ENCODE data around the gene POLR1F. TPM values are rescaled to one million over a fixed set of nuclear protein-coding genes. Genes with fewer than 3 reads are reported as not detected.

Gene POLR1F
- polyA plus RNA-seq, 1 of the 3 experiments (the other 2 are of a cell fraction) = 5.1 TPM

DNA sequence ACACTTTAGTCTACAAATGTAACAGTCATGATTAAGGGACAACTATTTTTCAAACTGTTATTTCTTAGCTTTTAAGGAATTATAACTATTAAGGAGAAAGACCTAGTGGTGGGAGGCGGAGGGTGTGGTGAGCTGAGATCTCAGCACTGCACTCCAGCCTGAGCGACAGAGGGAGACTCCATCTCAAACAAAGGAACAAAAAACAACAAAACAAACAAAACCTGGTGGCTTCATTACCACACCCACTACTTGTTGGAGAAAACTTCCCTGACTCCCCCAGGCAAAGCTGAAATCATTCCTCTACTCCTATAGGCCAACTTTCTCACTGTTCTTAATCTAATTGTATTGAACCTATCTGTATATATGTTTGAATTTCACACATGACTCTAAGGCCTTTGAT, 3.2 kb downstream of the POLR1F start:
- Histone ChIP-seq H3K36me3 (replicated peaks in 1 of 2; ENCODE audit: control insufficient read depth in 1 of 2, insufficient read depth in 2 of 2, low read length in 1 of 2) (peaks cover 17 to 27% of the 10 kb centered on the region in 2 experiments), H4K20me1 (ENCODE audit: insufficient read depth) (no peaks in the 10 kb centered on the region), H3K27me3 (ENCODE audit: insufficient read depth) (no peaks in the 10 kb centered on the region), H3K4me1 (ENCODE audit: control insufficient read depth in 1 of 2, insufficient read depth in 2 of 2, low read depth in 1 of 2, low read length in 1 of 2) (peaks cover 0 to 16% of the 10 kb centered on the region in 2 experiments; a peak in 2 of 4 replicates), H3F3A (replicated peaks; ENCODE audit: insufficient read depth) (no peaks in the 10 kb centered on the region), H2AFZ (ENCODE audit: low read depth) (no peak overlapping the region), H3K9me3 (no peaks in the 10 kb centered on the region), H3K9me2 (no peaks in the 10 kb centered on the region), H3K4me2 (no peak overlapping the region), H3K4me3 (ENCODE audit: low read depth in 2 of 2, low read length in 1 of 2) (no peak overlapping the region), H3K79me2 (ENCODE audit: insufficient read depth) (peaks cover 41% of the 10 kb centered on the region), H3K27ac (ENCODE audit: low read depth in 2 of 2, low read length in 1 of 2) (no peak overlapping the region), H3K9ac (no peak overlapping the region)
- CTCF ChIA-PET = interaction anchor here (0.6 to 2.4 kb wide), 2 partner anchors 9 to 584 kb away, joined by 3 to 13 read pairs; no protein-coding TSS in a partner anchor
- 94% methylated on average over 2 of the region's 2 CpGs for WGBS (ENCODE audit: low lambda C conversion rate)
- POLR2A ChIA-PET = no interaction called here
- DNase-seq = no peak
- TF ChIP-seq MAX (IDR thresholded peaks at IDR 0.05; ENCODE audit: low read depth) = no peak
- no peak for TF ChIP-seq MXI1 (IDR thresholded peaks at IDR 0.05; ENCODE audit: low read depth, low read length)

DNA sequence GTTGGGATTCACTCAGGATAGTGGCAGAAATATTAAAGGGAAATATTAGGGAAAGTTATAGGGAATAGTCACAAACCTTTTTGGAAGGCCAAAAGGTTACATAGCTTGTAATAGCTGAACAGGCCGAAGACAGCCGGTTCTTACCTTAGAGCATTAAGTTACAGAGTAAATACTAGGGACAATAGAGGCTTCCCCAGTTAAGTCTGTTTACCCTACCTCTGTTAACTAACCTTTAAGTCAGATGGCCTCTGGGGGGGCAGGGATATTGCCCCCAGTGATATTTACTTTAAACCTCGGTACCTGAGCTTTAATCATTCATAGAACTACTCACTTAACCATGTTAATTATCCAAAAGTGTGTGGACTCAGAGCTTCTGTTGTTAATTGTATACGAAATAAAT, 7.4 kb downstream of the POLR1F start:
- TF ChIP-seq RAD21 (IDR thresholded peaks at IDR 0.05; ENCODE audit: low read length) = no peak
- no peak for TF ChIP-seq GATA2 (CRISPR knock-in tag; IDR thresholded peaks at IDR 0.05)
- TF ChIP-seq FOSL2 (IDR thresholded peaks at IDR 0.05; ENCODE audit: borderline replicate concordance, low read depth) = no peak
- no peak for TF ChIP-seq NFIC (IDR thresholded peaks at IDR 0.05; ENCODE audit: borderline replicate concordance)
- TF ChIP-seq, protein P1, sequence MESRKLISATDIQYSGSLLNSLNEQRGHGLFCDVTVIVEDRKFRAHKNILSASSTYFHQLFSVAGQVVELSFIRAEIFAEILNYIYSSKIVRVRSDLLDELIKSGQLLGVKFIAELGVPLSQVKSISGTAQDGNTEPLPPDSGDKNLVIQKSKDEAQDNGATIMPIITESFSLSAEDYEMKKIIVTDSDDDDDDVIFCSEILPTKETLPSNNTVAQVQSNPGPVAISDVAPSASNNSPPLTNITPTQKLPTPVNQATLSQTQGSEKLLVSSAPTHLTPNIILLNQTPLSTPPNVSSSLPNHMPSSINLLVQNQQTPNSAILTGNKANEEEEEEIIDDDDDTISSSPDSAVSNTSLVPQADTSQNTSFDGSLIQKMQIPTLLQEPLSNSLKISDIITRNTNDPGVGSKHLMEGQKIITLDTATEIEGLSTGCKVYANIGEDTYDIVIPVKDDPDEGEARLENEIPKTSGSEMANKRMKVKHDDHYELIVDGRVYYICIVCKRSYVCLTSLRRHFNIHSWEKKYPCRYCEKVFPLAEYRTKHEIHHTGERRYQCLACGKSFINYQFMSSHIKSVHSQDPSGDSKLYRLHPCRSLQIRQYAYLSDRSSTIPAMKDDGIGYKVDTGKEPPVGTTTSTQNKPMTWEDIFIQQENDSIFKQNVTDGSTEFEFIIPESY (IDR thresholded peaks at IDR 0.05; ENCODE audit: borderline replicate concordance, low read depth) = no peak
- TF ChIP-seq GABPA (IDR thresholded peaks at IDR 0.05; ENCODE audit: low read depth) = no peak
- DNase-seq = no peak
- H3K79me2 ChIP-seq (ENCODE audit: insufficient read depth) = peaks cover 19% of the 10 kb centered on the region
- ChIA-PET CTCF (interaction anchor here (0.8 to 5.1 kb wide), 5 partner anchors 8 to 1356 kb away, joined by 3 to 31 read pairs (median 3); no protein-coding TSS in a partner anchor), POLR2A (no interaction called here)
- no peak overlapping the region for H3K27ac ChIP-seq (ENCODE audit: low read depth in 2 of 2, low read length in 1 of 2)
- no peaks in the 10 kb centered on the region for H3K27me3 ChIP-seq (ENCODE audit: insufficient read depth)
- H3K4me1 ChIP-seq (ENCODE audit: control insufficient read depth in 1 of 2, insufficient read depth in 2 of 2, low read depth in 1 of 2, low read length in 1 of 2) = no peaks in the 10 kb centered on the region; a peak in 1 of 4 replicates
- no peaks in the 10 kb centered on the region for H3F3A ChIP-seq (replicated peaks; ENCODE audit: insufficient read depth)
- no peaks in the 10 kb centered on the region for H3K9me2 ChIP-seq
- no peaks in the 10 kb centered on the region for H3K9me3 ChIP-seq
- H3K4me2 ChIP-seq = no peak overlapping the region
- H3K4me3 ChIP-seq (ENCODE audit: low read depth in 2 of 2, low read length in 1 of 2) = no peak overlapping the region
- WGBS (ENCODE audit: low lambda C conversion rate) = 97% methylated on average over 4 of the region's 4 CpGs
- peaks cover 40 to 63% of the 10 kb centered on the region in 2 experiments for H3K36me3 ChIP-seq (replicated peaks in 1 of 2; ENCODE audit: control insufficient read depth in 1 of 2, insufficient read depth in 2 of 2, low read length in 1 of 2)
- no peak overlapping the region for H2AFZ ChIP-seq (ENCODE audit: low read depth)
- H4K20me1 ChIP-seq (ENCODE audit: insufficient read depth) = no peaks in the 10 kb centered on the region
- no peak overlapping the region for H3K9ac ChIP-seq

DNA sequence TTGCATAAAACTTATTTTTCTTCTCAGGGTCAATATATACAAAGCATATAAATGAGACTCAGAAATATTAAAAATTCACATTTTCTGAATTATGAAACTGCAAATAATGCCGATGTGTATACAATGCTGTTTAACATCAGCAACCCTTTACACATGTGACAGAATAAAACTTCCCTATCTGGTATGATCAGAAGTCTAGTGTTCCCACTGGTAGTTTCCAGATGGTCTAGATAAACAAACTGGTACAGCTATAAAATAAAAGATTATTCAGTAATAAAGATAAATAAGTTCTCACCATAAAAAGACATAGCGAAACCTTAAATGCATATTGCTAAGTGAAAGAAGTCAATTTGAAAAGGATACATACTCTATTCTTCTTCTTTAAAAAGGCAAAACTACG, 7.9 kb downstream of the POLR1F start:
- no peak overlapping the region for H3K27ac ChIP-seq (ENCODE audit: low read depth in 2 of 2, low read length in 1 of 2)
- WGBS (ENCODE audit: low lambda C conversion rate) = 93% methylated on average over 3 of the region's 3 CpGs
- H3K9ac ChIP-seq = no peak overlapping the region
- ChIA-PET CTCF (interaction anchor here (1.0 to 5.1 kb wide), 7 partner anchors 8 to 1356 kb away, joined by 3 to 31 read pairs (median 6); partner anchors contain the start of gene POLR1F), POLR2A (no interaction called here)
- no peaks in the 10 kb centered on the region; a peak in 1 of 4 replicates for H3K4me1 ChIP-seq (ENCODE audit: control insufficient read depth in 1 of 2, insufficient read depth in 2 of 2, low read depth in 1 of 2, low read length in 1 of 2)
- no peaks in the 10 kb centered on the region for H3K27me3 ChIP-seq (ENCODE audit: insufficient read depth)
- no peak overlapping the region for H3K4me2 ChIP-seq
- H4K20me1 ChIP-seq (ENCODE audit: insufficient read depth) = no peaks in the 10 kb centered on the region
- no peak overlapping the region for H2AFZ ChIP-seq (ENCODE audit: low read depth)
- peaks cover 45 to 65% of the 10 kb centered on the region in 2 experiments for H3K36me3 ChIP-seq (replicated peaks in 1 of 2; ENCODE audit: control insufficient read depth in 1 of 2, insufficient read depth in 2 of 2, low read length in 1 of 2)
- H3F3A ChIP-seq (replicated peaks; ENCODE audit: insufficient read depth) = no peaks in the 10 kb centered on the region
- DNase-seq = no peak
- H3K9me2 ChIP-seq = no peaks in the 10 kb centered on the region
- peaks cover 13% of the 10 kb centered on the region for H3K79me2 ChIP-seq (ENCODE audit: insufficient read depth)
- no peaks in the 10 kb centered on the region for H3K9me3 ChIP-seq
- no peak overlapping the region for H3K4me3 ChIP-seq (ENCODE audit: low read depth in 2 of 2, low read length in 1 of 2)
- TF ChIP-seq SIN3A (IDR thresholded peaks at IDR 0.05; ENCODE audit: borderline replicate concordance, low read depth, low read length) (no peak), RAD21 (IDR thresholded peaks at IDR 0.05; ENCODE audit: low read length) (no peak), SMC3 (IDR thresholded peaks at IDR 0.05; ENCODE audit: low read depth, low read length) (no peak), RXRA (IDR thresholded peaks at IDR 0.05; ENCODE audit: borderline replicate concordance, low read depth) (no peak), MXI1 (IDR thresholded peaks at IDR 0.05; ENCODE audit: low read depth, low read length) (no peak), YY1 (IDR thresholded peaks at IDR 0.05; ENCODE audit: low read depth) (no peak), GATA2 (CRISPR knock-in tag; IDR thresholded peaks at IDR 0.05) (no peak), NFIC (IDR thresholded peaks at IDR 0.05; ENCODE audit: borderline replicate concordance) (no peak)
- TF ChIP-seq, protein P2, sequence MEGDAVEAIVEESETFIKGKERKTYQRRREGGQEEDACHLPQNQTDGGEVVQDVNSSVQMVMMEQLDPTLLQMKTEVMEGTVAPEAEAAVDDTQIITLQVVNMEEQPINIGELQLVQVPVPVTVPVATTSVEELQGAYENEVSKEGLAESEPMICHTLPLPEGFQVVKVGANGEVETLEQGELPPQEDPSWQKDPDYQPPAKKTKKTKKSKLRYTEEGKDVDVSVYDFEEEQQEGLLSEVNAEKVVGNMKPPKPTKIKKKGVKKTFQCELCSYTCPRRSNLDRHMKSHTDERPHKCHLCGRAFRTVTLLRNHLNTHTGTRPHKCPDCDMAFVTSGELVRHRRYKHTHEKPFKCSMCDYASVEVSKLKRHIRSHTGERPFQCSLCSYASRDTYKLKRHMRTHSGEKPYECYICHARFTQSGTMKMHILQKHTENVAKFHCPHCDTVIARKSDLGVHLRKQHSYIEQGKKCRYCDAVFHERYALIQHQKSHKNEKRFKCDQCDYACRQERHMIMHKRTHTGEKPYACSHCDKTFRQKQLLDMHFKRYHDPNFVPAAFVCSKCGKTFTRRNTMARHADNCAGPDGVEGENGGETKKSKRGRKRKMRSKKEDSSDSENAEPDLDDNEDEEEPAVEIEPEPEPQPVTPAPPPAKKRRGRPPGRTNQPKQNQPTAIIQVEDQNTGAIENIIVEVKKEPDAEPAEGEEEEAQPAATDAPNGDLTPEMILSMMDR (IDR thresholded peaks at IDR 0.05) = no peak
- TF ChIP-seq, protein P1 (IDR thresholded peaks at IDR 0.05; ENCODE audit: borderline replicate concordance, low read depth) = no peak

Data from SK-N-SH (cell line).